ENCODE measurements around the gene SSX5. TPM values are rescaled to one million over a fixed set of nuclear protein-coding genes. Genes with fewer than 3 reads are reported as not detected.

SSX5 gene, protein sequence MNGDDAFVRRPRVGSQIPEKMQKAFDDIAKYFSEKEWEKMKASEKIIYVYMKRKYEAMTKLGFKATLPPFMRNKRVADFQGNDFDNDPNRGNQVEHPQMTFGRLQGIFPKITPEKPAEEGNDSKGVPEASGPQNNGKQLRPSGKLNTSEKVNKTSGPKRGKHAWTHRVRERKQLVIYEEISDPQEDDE
- not detected in 2 replicates for total RNA-seq

DNA sequence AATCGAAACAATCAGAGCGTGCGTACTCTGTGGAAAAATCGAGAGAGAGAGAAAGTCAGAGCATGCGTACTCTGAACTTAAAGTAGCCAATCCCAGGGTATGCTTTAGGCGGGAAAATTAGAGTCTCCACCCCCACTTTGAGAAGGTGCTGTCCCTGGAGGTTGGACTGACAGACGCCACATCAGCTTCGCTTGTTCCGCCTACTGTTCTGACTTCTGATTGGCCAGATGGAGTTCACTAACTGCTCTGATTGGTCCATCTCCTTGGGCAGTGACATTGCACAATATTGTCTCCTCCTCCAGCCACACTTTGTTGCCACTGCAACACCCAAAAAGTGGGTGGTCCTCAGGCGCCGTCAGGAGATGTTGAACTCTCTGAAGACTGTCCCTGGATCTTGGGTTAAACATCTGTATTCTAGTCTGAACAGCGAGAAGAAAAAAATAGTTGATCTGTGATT is at the start of gene SSX5:
Gene SSX5 (minus strand): TSS at position 51 of the 457 bp plus-strand sequence. CDS start 1,437 bp downstream, outside the sequence.

Small RNA genes lying within 50 kb of the gene (small RNA-seq; reads per million reads assigned to genes)
- not detected for gene AC245047.3
- gene AC245047.7: not detected
- not detected for gene RNA5SP503
- gene RNU6-707P: not detected

Other genes with a start within 250 kb of the SSX5 start
- 2.6 and 3.1 TPM in 2 replicates for gene ZNF182, start 192.8 kb downstream of the SSX5 start, total RNA-seq
- not detected in 2 replicates for gene SPACA5, start 189.8 kb downstream of the SSX5 start, total RNA-seq
- 0.98 and 1.1 TPM in 2 replicates for gene ZNF630, start 125.2 kb downstream of the SSX5 start, total RNA-seq
- gene SPACA5B, start 66.2 kb downstream of the SSX5 start, total RNA-seq: not detected in 2 replicates
- gene SSX1, start 58.6 kb upstream of the SSX5 start, total RNA-seq: not detected in 2 replicates
- gene SSX3, start 159.9 kb upstream of the SSX5 start, total RNA-seq: not detected in 2 replicates
- not detected in 2 replicates for gene SSX4, start 186.7 kb upstream of the SSX5 start, total RNA-seq
- not detected in 2 replicates for gene SSX4B, start 215.2 kb upstream of the SSX5 start, total RNA-seq

Measured in subcutaneous preadipocyte (primary cell).